AG09309 (cell line): ENCODE data around the gene LMO4.

Source experiments
- DNase-seq: peaks from one replicate; pipeline ENCODE4 v3.0.0-alpha.2; 2010; ENCODE audit warnings: low read depth
- H3K4me3 ChIP-seq: 2 replicates; pipeline ENCODE4 v1.5.1; 2011; ENCODE audit warnings: mild to moderate bottlenecking, low read depth, low read length, moderate library complexity; ENCODE audit not compliant: control insufficient read depth
- CTCF ChIP-seq: IDR thresholded peaks from 2 replicates; pipeline ENCODE4 v1.5.1; 2011; ENCODE audit warnings: mild to moderate bottlenecking, low read depth, low read length, inconsistent platforms; ENCODE audit not compliant: insufficient read depth, control insufficient read depth; ENCODE audit errors: missing control alignments

LMO4 gene

GRCh38 chr1:87338566-87338965, 9.9 kb downstream of the LMO4 start:
- no peak for DNase-seq
- no peak overlapping the region for H3K4me3 ChIP-seq
- no peak for TF ChIP-seq CTCF

GRCh38 chr1:87344231-87344630, 15.6 kb downstream of the LMO4 start:
- H3K4me3 ChIP-seq, result no peak overlapping the region
- no peak for TF ChIP-seq CTCF
- no peak for DNase-seq

GRCh38 chr1:87346130-87346814, 17.6 kb downstream of the LMO4 start:
- no peak overlapping the region for H3K4me3 ChIP-seq
- DNase-seq, result no peak
- no peak for TF ChIP-seq CTCF

- TF ChIP-seq CTCF, result no peak
- no peak for DNase-seq
- no peak overlapping the region for H3K4me3 ChIP-seq
These were observed 19.8 kb downstream of the LMO4 start for GRCh38 chr1:87348341-87349019.

GRCh38 chr1:87349036-87349435, 20.4 kb downstream of the LMO4 start:
- TF ChIP-seq CTCF, result no peak
- DNase-seq, result no peak
- H3K4me3 ChIP-seq, result no peak overlapping the region

- DNase-seq, result no peak
- no peak overlapping the region for H3K4me3 ChIP-seq
- no peak for TF ChIP-seq CTCF
These were observed 27.2 kb downstream of the LMO4 start for GRCh38 chr1:87355894-87356293.
